ENCODE data around the gene MAST2.
"Not testable (repeated sequence)": the region's sequence is repeated elsewhere in the genome, so short reads cannot be mapped to it uniquely, and the experiment has no call there.

MAST2 gene

DNA sequence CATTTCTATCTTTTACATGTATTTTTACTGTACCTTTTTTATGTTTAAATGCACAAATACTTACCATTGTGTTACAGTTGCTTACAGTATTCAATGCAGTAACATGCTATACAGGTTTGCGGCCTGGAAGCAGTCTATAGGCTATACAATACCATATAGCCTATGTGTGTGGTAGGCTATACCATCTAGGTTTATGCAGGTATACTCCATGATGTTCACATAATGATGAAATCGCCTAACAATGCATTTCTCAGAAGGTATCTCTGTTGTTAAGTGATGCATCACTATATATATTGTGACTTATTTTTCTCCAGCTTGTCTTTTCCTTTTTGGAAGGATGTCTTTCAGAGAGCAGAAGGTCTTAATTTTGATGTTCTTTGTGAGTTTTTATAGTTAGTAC, 103.5 kb downstream of the MAST2 start:
- no peak for DNase-seq

DNA sequence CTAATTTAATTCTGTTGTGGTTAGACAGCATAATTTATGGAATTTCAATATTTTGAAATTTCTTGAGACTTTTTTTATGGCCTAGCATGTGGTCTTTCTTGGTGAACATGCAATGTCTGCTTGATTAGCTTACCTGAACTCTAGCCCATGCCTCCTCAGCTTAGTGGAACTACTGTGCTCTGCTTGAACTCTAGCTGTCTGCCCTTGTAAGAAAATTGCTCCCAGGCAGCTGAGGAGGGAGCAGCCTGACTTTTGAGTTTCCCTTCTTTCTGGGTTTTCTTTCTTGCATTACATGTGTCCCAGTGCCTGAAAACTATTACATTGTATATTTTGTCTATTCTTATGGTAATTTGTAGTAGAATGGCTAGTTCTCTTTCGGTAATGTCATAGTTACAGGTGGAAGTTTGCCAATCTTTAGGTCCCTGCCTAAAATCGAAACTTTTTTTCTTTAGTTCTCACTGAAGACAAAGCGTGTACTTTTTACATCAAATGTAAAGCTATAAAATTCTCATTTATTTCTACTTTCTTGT, 105.3 kb downstream of the MAST2 start:
- no peak for DNase-seq

DNA sequence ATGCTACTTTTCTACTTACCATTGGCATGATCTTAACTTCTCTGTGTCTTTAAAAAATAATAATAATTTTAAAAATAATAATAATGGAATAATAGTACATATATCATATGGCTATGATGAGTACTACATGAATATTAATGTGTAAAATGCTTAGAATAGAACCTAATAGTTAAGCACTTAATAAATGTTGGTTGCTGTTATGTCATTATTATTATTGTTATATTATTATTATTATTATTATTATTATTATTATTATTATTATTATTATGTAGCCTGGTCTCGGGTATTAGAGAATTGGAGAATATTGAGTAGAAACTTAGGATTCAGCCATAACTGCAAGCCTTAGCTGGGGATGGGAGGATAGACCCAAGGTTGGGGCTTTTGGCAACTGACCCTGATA, 108.2 kb downstream of the MAST2 start:
- DNase-seq: no peak

DNA sequence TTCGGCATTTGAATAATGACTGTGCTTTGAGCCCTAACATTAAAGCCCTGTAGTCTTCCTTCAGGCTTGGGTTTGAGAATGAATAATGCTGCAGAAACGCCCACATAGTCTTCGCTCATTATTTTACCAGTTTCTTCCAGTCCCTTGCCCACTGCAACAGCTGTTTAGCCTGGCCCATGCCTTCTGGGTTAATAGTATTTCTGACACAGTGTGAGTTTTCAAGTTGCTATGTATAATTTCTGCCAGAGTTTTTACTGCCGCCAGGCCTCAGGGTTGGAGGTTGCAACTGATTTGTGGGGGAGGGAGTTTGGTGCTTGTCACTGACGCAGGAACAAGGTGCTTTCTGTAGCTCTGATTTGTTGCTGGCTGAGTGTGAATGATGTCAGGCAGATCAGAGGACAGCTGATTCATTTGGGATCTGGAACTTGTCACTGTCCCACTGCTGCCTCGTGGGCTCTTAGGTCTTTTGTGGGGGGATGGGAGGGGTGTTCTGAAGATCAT, 109.8 kb downstream of the MAST2 start:
- DNase-seq: peak; percentile 71

DNA sequence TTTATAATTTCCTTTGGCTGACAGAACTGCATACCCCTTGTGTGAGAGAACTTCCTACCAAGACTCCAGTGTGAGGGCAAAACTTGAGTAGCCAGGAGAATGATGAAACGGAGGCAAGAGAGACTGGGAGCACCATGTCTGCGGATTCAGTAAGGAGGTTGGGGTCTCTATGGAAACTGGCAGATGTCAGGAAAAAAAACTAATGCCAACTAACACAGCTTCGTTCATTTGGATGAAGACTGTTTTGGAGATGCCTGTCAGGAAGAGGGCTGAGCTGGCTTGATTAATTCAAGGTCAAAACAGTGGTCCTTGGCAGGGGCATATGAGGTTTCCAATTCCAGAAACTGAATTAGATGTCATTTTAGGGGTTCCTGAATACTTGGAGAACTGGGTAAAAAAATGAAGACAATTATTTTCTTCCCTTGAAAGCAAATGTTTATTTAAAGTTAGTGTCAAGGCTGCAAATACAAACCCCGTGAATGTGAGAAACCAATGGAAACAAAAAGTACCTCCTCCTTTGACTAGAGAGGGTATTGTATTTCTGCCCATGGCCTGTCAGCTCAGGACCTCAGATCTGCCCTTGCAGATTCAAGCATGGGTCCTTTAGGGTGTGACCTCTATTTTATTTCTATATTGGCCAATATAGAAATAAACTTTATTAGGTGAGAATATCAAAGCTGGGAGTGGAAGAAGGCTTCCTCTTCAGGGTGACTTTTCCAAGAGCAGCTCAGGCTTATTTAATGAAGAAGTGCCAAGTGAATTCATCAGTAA, 110.5 kb downstream of the MAST2 start:
- DNase-seq: no peak

DNA sequence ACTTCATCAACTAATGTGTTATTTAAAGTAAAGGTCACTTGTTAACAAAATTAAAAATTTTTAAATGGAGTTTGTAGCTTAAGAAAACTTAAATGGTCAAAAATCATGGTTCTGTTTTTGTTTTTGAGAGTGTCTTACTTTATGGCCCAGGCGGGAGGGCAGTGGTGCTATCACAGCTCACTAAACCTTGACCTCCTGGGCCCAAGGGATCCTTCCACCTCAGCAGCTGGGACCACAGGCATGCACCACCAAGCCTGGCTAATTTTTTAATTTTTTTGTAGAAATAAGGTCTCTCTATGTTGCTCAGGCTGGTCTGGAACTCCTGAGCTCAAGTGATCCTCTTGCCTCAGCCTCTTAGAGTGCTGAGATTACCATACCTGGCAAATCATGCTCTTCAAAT, 111.4 kb downstream of the MAST2 start:
- DNase-seq: no peak

DNA sequence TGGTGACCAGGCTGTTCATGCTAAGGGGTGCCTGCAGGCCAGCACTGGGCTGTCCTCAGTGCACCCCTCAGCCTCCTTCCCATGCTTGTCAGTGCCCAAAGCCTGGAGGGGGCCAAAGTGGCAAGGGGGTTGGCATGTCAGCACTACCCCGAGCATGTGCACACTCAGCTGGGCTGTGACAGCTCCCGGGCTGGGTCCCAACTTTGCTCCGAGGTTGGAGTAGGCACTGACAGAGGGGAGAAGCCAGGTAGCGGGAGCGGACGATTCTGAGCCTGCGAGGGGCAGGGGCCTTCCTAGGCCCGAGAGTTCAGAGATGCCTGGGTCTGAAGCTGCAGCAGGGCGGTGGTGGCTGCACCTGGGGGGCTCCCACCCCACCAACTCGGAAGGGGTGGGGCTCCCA, 119.0 kb downstream of the MAST2 start:
- no peak for DNase-seq

DNA sequence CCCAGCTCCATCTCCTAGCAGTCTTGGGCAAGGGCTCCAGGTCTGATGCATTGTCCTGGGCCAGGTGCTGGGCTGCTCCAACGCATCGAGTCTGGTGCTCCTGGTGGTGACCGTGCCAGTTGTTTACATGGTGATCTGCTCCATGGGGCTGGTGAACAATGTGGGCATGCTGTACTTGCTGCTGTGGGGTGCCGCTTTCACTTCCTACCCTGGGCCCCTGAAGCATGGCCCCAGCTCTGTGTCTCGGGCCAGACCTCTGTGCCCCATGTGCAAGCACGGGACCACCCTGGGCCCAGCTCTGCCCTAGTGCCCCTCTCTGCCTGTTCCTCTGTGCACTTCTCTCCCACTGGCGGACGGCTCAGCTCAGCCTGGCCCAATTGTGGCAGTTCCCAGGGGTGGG, 119.4 kb downstream of the MAST2 start:
- DNase-seq: no peak

DNA sequence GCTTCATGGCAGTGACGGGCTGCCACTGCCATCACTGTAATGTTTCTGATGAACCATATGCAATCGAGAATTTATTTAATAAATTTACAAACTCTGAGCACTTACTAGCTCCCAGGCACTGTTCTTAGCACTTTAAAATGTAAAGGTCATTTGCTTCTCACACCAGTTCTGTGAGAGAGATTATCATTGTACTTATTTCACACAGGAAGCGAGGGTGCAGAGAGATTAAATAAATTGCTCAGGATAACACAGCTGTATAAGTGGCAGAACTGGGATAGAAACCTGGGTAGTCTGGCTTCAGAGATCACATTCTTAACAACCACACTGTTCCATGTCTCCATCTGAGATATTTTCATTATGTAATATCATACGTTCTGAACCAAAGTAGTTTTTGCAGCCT, 119.9 kb downstream of the MAST2 start:
- DNase-seq: no peak

DNA sequence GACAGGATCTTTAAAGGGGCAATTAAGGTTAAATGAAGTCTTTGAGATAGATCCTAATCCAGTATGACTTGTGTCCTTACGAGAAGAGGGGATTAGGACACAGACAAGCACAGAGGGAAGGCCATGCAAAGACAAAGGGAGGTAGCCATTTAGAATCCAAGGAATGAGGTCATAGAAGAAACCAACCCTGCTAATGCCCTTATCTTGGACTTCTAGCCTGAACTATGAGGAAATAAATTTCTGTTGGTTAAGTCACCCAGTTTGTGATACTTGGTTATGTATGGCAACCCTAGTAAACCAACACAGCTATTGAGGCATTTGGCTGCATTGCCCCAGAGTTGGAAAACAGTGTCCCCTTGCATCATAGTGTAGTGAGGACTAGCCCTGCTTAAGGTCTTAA, 121.3 kb downstream of the MAST2 start:
- DNase-seq: no peak

DNA sequence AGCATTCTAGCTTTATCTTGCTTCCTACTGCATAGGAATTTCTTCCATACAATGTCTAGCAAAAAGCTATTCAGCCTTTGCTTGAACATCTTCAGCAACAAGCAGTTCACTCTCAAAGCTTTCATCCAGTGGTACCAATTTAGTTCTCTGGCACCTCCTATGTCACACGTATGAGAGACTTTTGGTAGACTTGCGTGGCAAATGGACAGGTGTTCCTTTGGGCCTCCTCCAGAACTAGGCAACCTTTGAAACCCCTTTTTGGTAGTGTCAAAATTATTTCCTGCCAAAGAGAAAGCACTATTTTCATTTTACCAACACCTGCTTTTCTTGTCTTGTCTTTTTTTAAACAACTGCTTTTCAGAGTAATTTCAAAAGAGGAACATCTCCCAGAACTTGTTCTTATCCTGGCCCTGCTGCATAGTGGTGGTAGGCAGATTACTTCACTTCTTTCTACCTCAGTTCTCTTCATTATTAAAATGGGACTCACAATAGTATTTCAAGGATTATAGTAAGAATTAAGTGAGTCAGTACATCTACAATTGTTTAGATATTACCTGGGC, 122.4 kb downstream of the MAST2 start:
- no peak for DNase-seq

DNA sequence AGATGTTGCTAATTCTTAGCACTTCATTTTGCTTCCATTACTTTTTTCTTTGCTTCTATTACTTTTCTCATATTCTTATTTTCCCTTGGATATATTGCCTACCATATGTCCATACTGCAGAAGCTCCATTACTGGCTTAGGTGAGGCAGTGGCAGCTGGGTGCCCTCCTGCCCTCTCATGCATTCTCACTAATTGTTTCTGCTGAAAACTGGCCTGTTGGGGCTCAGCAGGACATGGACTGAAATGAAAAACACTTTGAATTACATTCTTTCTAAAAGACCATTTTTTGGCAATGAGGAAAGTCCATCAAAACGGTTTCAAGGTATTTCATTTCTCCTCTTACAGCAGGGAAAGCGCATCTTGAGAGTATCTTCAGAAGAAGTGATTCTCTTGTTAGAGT, 122.9 kb downstream of the MAST2 start:
- DNase-seq: no peak

DNA sequence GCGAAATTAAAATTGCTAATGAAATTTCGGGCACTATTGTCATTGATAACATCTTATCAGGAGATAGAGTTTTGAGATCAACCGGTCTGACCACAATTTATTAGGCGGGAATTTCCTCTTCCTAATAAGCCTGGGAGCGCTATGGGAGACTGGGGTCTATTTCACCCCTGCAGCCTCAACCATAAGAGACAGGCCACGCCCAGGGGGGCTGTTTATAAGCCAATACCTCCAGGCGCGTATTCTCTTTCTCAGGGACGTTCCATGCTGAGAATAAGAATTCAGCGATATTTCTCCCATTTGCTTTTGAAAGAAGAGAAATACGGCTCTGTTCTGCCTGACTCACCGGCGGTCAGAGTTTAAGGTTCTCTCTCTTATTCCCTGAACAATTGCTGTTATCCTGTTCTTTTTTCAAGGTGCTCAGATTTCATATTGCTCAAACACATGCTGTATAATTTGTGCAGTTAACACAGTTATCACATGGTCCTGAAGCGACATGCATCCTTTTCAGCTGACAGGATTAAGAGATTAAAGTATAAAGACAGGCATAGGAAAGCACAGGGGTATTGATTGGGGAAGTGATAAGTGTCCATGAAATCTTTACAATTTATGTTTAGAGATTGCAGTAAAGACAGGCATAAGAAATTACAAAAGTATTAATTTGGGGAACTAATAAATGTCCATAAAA, 124.0 kb downstream of the MAST2 start:
- not testable (repeated sequence) for DNase-seq

DNA sequence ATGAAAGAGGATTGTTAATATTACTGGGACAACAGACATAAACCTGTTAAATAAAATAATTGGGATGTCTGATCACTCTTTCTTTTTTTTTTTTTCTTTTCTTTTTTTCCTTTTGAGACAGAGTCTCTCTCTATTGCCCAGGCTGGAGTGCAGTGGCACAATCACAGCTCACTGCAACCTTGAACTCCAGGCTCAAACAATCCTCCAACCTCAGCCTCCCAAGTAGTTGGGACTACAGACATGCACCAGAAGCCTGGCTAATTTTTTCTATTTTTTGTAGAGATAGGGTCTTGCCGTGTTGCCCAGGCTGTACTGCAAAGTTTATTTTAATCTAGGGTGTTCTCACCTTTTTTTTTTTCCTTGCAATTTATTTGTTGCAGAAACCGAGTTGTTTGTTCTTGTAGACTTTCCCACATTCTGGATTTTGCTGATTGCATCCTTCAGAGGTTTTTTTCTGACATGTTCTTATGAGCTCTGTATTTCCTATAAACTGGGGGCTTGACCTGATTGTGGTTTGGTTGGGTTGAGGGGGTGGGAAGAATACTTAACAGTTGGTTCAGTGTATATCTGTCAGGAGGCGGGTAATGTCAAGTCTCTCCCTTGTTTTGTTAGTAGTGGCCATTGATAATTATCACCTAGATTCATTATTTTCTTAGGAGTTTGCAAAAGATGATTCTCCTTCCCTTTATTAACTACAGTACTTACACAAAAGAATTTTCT, 125.2 kb downstream of the MAST2 start:
- DNase-seq: no peak

DNA sequence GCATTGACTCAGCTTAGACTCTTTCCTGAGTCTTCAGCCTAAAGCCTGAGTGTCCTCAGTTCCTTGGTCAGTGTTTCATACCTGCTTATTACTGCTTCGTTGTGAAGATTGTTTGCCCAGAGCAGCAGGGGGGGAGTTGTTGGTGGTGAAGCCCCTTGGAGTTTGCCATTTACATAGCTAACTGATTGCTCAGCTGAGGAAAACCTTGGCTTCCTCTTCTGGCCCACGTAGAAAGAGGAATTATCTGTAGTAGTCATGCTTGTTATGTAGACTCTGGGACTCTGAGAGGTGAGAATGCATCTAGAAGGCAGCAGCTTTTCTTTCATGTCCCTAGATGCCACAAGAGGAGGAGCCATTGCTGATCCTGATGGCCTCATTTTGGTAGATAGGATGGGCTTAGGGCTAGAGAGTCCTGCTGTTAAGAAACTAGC, 125.9 kb downstream of the MAST2 start:
- DNase-seq: no peak

DNA sequence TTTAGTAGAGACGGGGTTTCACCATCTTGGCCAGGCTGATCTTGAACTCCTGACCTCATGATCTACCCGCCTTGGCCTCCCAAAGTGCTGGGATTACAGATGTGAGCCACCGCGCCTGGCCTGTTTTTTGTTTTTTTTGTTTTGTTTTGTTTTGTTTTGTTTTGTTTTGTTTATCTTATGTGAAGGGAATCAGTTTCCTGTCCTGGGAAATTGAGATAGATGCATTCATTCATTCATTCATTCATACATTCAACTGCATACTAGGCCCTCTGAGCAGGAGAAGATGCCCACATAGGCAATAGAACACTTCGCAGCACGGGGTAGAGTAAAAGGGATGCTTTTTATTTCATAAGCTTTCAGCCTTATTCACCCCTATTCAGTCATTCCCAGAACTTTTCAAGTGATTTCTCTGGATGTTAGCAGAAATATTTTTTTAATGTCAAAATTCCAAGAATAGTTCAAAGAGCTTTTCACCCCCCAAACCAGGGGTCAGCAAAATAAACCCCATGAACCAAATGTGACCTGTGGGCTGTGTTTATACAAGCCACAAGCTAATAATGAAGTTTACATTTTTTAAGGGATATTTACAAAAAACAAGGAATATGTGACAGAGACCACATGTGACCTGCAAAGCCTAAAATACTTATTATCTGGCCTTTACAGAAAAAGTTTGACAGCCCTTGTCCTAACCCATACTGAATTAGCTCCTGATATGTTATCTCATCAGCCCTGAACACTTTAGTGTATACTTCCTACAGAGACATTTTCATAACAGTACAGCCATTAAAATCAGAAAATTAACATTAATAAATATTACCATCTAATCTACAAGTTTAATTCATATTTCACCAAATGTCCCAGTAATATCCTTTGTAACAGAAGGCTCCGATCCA, 127.1 kb downstream of the MAST2 start:
- DNase-seq: no peak

DNA sequence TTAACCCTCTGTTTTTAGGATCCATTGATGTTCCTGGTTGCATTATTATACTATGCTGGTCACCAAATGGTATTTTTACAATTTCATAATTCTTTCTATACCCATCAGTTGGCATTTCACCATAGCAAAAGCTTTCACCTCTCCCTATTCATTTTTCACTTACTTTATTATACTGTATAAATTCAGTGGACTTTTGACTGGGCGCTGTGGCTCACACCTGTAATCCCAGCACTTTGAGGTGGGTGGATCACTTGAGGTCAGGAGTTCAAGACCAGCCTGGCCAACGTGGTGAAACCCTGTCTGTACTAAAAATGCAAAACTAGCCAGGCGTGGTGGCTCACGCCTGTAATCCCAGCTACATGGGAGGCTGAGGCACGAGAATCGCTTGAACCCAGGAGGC, 128.8 kb downstream of the MAST2 start:
- DNase-seq: not testable (repeated sequence)

DNA sequence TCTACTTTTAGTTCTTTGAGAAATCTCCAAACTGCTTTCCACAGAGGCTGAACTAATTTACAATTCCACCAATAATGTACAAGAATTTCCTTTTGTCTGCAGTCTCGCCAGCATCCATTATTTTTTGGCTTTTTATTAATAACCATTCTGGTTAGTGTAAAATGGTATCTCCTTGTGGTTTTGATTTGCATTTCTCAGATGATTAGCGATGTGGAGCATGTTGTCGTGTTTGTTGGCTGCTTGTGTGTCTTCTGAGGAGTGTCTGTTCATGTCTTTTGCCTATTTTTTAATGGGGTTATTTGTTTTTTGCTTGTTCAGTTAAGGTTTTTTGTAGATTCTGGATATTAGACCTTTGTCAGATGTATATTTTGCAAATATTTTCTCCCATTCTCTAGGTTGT, 131.5 kb downstream of the MAST2 start:
- no peak for DNase-seq

DNA sequence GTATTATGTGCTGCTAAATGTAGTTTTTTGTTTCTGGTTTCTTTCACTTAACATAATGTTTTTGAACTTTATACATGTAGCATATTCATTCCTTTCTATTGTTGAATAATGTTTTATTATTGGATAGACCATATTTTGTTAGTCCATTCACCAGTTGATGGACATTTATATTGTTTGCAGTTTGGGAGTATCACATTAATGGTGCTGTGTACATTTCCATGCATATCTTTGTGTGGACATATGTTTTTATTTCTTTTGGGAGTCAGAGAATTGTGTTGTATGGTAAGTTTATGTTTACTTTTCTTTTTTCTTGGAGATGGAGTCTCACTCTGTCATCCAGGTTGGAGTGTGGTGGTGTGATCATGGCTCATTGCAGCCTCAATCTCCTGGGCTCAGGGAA, 134.6 kb downstream of the MAST2 start:
- DNase-seq: no peak

DNA sequence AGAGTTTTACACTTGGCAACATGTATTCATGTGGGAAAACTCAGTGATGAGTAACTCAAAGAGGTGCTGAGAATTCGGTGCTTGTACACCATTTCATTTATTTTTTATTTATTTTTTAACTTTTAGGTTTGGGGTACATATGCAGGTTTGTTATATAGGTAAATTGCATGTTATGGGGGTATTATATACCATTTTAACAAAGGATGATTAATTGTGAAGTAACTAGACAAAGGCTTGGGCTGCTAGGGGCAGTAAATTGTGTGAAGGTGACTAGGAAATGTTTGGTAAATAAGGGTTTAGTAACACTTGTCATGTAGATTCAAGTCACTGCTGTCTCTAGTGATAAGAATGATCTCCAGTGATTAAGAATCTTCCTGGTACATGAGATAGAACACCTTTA, 139.0 kb downstream of the MAST2 start:
- DNase-seq: no peak

DNA sequence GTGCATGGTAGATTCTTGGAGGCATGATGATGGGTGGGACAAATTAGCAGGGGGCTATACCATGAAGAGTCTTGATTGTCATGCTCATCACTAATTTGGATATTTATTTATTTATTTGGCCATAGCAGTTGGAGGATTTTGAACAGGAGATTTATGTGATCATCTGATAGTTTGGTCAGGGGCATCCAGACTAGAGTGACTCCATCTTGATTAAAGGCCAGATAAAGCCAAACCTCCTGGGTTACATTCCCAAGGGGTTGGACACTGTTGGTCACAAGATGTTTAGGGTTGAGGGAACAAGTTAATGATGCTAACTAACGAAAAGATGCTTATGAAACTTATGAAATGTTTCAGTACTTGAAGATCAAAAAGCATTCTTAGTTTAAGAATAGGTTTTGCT, 139.8 kb downstream of the MAST2 start:
- DNase-seq: no peak

DNA sequence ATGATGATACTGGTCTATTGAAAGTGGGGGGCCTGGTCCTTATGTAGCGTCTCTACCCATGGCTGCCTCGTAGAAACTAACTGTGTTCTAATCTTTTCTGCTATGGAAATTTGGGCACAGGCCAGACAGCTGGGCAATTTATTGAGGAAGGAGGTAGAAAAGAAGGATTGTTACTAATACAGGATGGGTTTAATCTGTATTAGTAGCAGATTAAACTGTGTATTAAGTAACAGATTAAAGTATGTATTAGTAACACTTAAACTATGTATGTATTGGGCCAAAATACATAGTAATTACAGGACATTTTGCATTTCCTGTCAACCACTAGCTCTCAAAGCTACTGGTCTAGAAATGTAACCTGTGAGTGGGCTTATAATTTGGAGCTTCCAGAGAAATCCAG, 142.0 kb downstream of the MAST2 start:
- DNase-seq: no peak
